GM12878 (cell line): Measurements from ENCODE around the gene LRRC51. TPM values are rescaled to one million over a fixed set of nuclear protein-coding genes. Genes with fewer than 3 reads are reported as not detected.

Source experiments
- ATAC-seq: fragments of 200-7000 bp; cut with Tn5 transposase; 3 replicates; pipeline ENCODE4 v1.9.1; 2020; ENCODE audit warnings: mild to moderate bottlenecking, moderate library complexity
- BruUV-seq: library from RNA; stranded (reverse); fragments of 400-500 nt; replicated peaks from 2 replicates; lab custom pipeline; 2021; lab: Mats Ljungman, UMichigan
- CTCF ChIA-PET: fragments of 300-600 bp; sonication (Branson Sonifier 250); formaldehyde crosslinking; extraction: SDS; loops from one replicate; lab custom pipeline; 2021; ENCODE audit warnings: inconsistent platforms; lab: Yijun Ruan, JAX
- POLR2A ChIA-PET: fragments of 350-600 bp; formaldehyde crosslinking; extraction: SDS; loops from one replicate; lab custom pipeline; 2021; ENCODE audit warnings: inconsistent platforms; lab: Charles Lee
- RAD21 ChIA-PET: fragments of 300-600 bp; sonication (Branson Sonifier 250); formaldehyde crosslinking; loops from one replicate; lab custom pipeline; 2023; ENCODE audit warnings: antibody characterized with exemption; ENCODE audit not compliant: unreplicated experiment; lab: Charles Lee
- SMC1A ChIA-PET: fragments of 300-600 bp; sonication (Branson Sonifier 250); formaldehyde crosslinking; loops from one replicate; lab custom pipeline; 2023; ENCODE audit not compliant: unreplicated experiment, uncharacterized antibody; lab: Charles Lee
- DNase-seq: peaks from one replicate; pipeline ENCODE4 v3.0.0-alpha.2; 2011; ENCODE audit warnings: low read depth, low spot score
- FAIRE-seq: peaks from 3 replicates; lab custom pipeline; 2011; peaks lifted over from hg19 to GRCh38; lab: Jason Lieb, UNC
- H2AFZ ChIP-seq: 2 replicates; pipeline ENCODE4 v1.6.0; 2011; ENCODE audit warnings: low read depth, low read length, control low read depth; ENCODE audit not compliant: control insufficient read depth
- H3K27ac ChIP-seq: 2 replicates; pipeline ENCODE4 v1.5.1; 2011; ENCODE audit warnings: control low read depth; ENCODE audit not compliant: control insufficient read depth, insufficient read depth
- H3K27me3 ChIP-seq, 2 experiments: replicated peaks in 1 of 2; 2 replicates each; pipeline versions ENCODE4 v1.6.0 to v1.6.1; 2011; ENCODE audit warnings: low read length in 1 of 2; ENCODE audit not compliant: control insufficient read depth in 2 of 2, insufficient read depth in 2 of 2
- H3K36me3 ChIP-seq, 2 experiments: 2 replicates each; pipeline ENCODE4 v1.5.1; 2011; ENCODE audit warnings: low read length in 1 of 2; ENCODE audit not compliant: control insufficient read depth in 2 of 2, insufficient read depth in 2 of 2
- H3K4me1 ChIP-seq: 2 replicates; pipeline ENCODE4 v1.6.1; 2011; ENCODE audit warnings: mild to moderate bottlenecking, low read length, moderate library complexity, mixed read lengths; ENCODE audit not compliant: control insufficient read depth, insufficient read depth
- H3K4me2 ChIP-seq: 2 replicates; pipeline ENCODE4 v1.6.0; 2011; ENCODE audit warnings: control low read depth; ENCODE audit not compliant: control insufficient read depth, insufficient read depth
- H3K4me3 ChIP-seq: fragments of 200-600 bp; sonication (generic); 2 replicates; pipeline ENCODE4 v1.5.1; 2016
- H3K79me2 ChIP-seq: 2 replicates; pipeline ENCODE4 v1.6.0; 2011; ENCODE audit warnings: low read length; ENCODE audit not compliant: control insufficient read depth, insufficient read depth
- H3K9ac ChIP-seq: 2 replicates; pipeline ENCODE4 v1.8.0; 2011; ENCODE audit warnings: low read length, control low read depth, mixed read lengths; ENCODE audit not compliant: control insufficient read depth, insufficient read depth
- H3K9me3 ChIP-seq: replicated peaks from 3 replicates; pipeline ENCODE4 v1.5.1; 2011; ENCODE audit warnings: mild to moderate bottlenecking, low read length; ENCODE audit not compliant: control insufficient read depth, insufficient read depth
- H4K20me1 ChIP-seq: 2 replicates; pipeline ENCODE4 v1.6.0; 2011; ENCODE audit not compliant: control insufficient read depth, insufficient read depth
- BRCA1 ChIP-seq: IDR thresholded peaks from 2 replicates; pipeline ENCODE4 v1.6.1; 2011; ENCODE audit warnings: low read depth, low read length, improper control_type of control experiment
- MTA2 ChIP-seq: fragments of 450-650 bp; IDR thresholded peaks from 2 replicates; pipeline ENCODE4 v1.6.1; 2016; ENCODE audit warnings: low read depth, mild to moderate bottlenecking, moderate library complexity
- POLR2A ChIP-seq: IDR thresholded peaks from 2 replicates; pipeline ENCODE4 v1.6.1; 2011; ENCODE audit warnings: low read depth, mild to moderate bottlenecking, low read length
- PRDM15 ChIP-seq: fragments of 450-650 bp; formaldehyde crosslinking; IDR thresholded peaks from 2 replicates; pipeline ENCODE4 v1.4.0; 2020; ENCODE audit warnings: mild to moderate bottlenecking, moderate library complexity
- SIN3A ChIP-seq: IDR thresholded peaks from 2 replicates; pipeline ENCODE4 v1.6.1; 2012; ENCODE audit warnings: low read depth, low read length, improper control_type of control experiment
- ZNF217 ChIP-seq: fragments of 450-650 bp; IDR thresholded peaks from 2 replicates; pipeline ENCODE4 v1.6.1; 2017; ENCODE audit warnings: antibody characterized with exemption, mild to moderate bottlenecking
- WGBS: methylation state at CpG from one replicate; pipeline ENCODE4 v1.1.6; 2016; ENCODE audit warnings: low lambda C conversion rate; ENCODE audit not compliant: insufficient replicate concordance, insufficient coverage; ENCODE audit errors: missing lambda C conversion rate; 5-methylcytosine and 5-hydroxymethylcytosine counted together
- in situ Hi-C: fragments of 300-500 bp; cut with MboI; formaldehyde crosslinking; loops from 9 replicates; pipeline ENCODE4 v1.14.3; 2018; ENCODE audit warnings: mixed read lengths
- intact Hi-C: fragments of 100-400 bp; cut with micrococcal nuclease; formaldehyde crosslinking; loops from one replicate; pipeline ENCODE4 v1.14.2; 2022; ENCODE audit not compliant: unreplicated experiment
- polyA plus RNA-seq, 11 experiments: library from polyadenylated mRNA; depleted of rRNA in 4 of 11; unstranded in 6 of 11; stranded (reverse) in 5 of 11; fragments of >200 nt; fragmentation: Nextera tagmentation in 4 of 11; fragmentation: Illumina TruSeq in 1 of 11; extraction: Ambion mirVana in 4 of 11; extraction: Trizol in 1 of 11; gene quantifications; 1 replicate in 1 of 11; 2 replicates in 10 of 11; pipeline versions ENCODE4 v1.2.1 to v1.2.3, GENCODE V29; 2011 to 2016; ENCODE audit warnings: inconsistent platforms in 2 of 11, missing spikeins in 2 of 11, low read depth in 1 of 11
- total RNA-seq, 4 experiments: library from RNA; depleted of rRNA in 3 of 4; stranded (reverse); fragments of >200 nt in 3 of 4; fragmentation: Illumina TruSeq in 1 of 4; extraction: Trizol in 1 of 4; gene quantifications; 2 replicates each; pipeline versions ENCODE4 v1.2.1 to v1.2.3, GENCODE V29; 2013 to 2021

Gene LRRC51
- total and polyA plus RNA-seq, 10 of the 15 experiments (the other 5 are each of a cell fraction or from before 2014, with no cell fraction given): 2.6 to 8.6 (median 5.4) TPM

DNA sequence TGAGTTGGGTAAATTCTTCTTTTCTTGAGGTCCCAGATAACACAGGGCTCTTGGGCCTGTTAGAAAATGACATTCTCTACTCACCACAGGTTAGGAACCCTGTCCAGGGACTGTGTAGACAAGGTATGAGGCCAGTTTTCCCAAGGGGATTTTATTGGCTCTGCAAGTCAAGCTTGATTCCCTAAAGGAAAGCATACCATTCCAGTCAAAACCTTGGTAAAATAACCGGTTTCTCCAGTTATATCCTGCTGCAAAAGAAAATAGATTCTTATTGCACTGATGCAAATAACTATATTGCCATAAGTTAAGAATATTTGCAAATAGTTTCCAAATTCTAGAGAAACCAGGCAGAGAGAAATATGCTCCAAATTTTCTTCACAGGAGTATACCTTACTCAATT, 45.3 kb downstream of the LRRC51 start (continued):
- TF ChIP-seq PRDM15 (CRISPR knock-in tag): no peak
- no peak for TF ChIP-seq MTA2
- TF ChIP-seq, all 136 proteins: peak for 0

DNA sequence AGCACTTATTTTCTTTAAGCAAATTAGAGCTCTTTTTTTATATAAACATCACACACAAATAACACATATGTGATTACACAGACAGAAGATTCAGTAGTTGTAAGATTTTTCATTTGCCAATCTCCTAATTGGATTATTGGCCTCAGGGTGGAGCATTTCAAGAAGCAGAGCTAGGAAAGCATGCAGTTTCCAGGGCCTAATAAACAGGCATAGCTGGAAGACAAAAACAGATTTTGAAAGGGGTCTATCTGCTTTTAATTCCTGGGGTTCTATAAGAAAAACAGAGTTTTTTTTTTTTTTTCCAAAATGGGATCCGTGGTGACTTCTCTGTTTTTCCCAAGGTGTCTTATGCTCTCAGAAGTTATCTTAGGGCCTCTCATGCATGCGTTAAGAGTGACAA, 47.3 kb downstream of the LRRC51 start:
- no TSS peak for BruUV-seq

More for the DNA sequence above, 47.3 kb downstream of the LRRC51 start:
- Histone ChIP-seq H3K79me2 (no peaks in the 10 kb centered on the region), H3K4me2 (no peak overlapping the region), H4K20me1 (no peaks in the 10 kb centered on the region), H3K36me3 (no peaks in the 10 kb centered on the region), H3K9ac (no peak overlapping the region), H2AFZ (no peak overlapping the region), H3K27me3 (no peaks in the 10 kb centered on the region), H3K27ac (no peak overlapping the region), H3K4me3 (no peak overlapping the region), H3K4me1 (no peaks in the 10 kb centered on the region), H3K9me3 (peaks cover 2% of the 10 kb centered on the region; the same call in 2 of the 3 replicates)
- no peak for DNase-seq
- SMC1A ChIA-PET: interaction anchor here (0.6 to 1.9 kb wide), 4 partner anchors 19 to 336 kb away, joined by 3 to 6 read pairs (median 4); no protein-coding TSS in a partner anchor
- 48% methylated on average over 2 of the region's 2 CpGs for WGBS
- FAIRE-seq: no peak
- in situ Hi-C loops: no loop called here
- no peak for ATAC-seq
- CTCF ChIA-PET: interaction anchor here (0.6 to 1.4 kb wide), 3 partner anchors 16 to 103 kb away, joined by 3 to 6 read pairs (median 4); no protein-coding TSS in a partner anchor
- intact Hi-C loops: no loop called here
- TF ChIP-seq SIN3A (no peak), BRCA1 (no peak), ZNF217 (no peak), POLR2A (no peak)
- POLR2A ChIA-PET: no interaction called here
- RAD21 ChIA-PET: no interaction called here
